HCT116 (cell line): ENCODE data around the gene EFL1. TPM values are rescaled to one million over a fixed set of nuclear protein-coding genes. Genes with fewer than 3 reads are reported as not detected.

ENCODE experiments used
- ATAC-seq: fragments of 200-7000 bp; cut with Tn5 transposase; 2 replicates; pipeline ENCODE4 v1.9.1; 2020; ENCODE audit warnings: mild to moderate bottlenecking, moderate library complexity
- BruUV-seq: library from RNA; stranded (reverse); fragments of 400-500 nt; replicated peaks from 2 replicates; lab custom pipeline; 2021; lab: Mats Ljungman, UMichigan
- CTCF ChIA-PET: fragments of 300-600 bp; sonication (Branson Sonifier 250); formaldehyde crosslinking; loops from one replicate; lab custom pipeline; 2021; ENCODE audit warnings: antibody characterized with exemption; lab: Charles Lee
- POLR2A ChIA-PET: fragments of 300-600, 350-600 bp; sonication (Branson Sonifier 250); formaldehyde crosslinking; loops from one replicate; lab custom pipeline; 2021; ENCODE audit warnings: antibody characterized with exemption; lab: Charles Lee
- RAD21 ChIA-PET, 2 experiments: fragments of 300-600 bp; sonication (Branson Sonifier 250); formaldehyde crosslinking; loops; one replicate each; lab custom pipeline; 2023; ENCODE audit warnings: low total read pairs in 2 of 2; ENCODE audit not compliant: uncharacterized antibody in 2 of 2, unreplicated experiment in 2 of 2, low non-redundant PET in 1 of 2; lab: Charles Lee
- DNase-seq: peaks from one replicate; pipeline ENCODE4 v3.0.0-alpha.2; 2010; ENCODE audit warnings: low read depth, low spot score
- H2AFZ ChIP-seq: fragments of 200-600 bp; shearing (Covaris generic), sonication (generic); 2 replicates; pipeline ENCODE4 v1.6.1; 2017; ENCODE audit warnings: low read depth, mixed run types, mixed read lengths, antibody characterized with exemption, low read length; ENCODE audit not compliant: poor library complexity, severe bottlenecking
- H3K27ac ChIP-seq: 2 replicates; pipeline ENCODE4 v1.5.1; 2012; ENCODE audit warnings: low read depth, low read length
- H3K27me3 ChIP-seq: fragments of 200-600 bp; sonication (generic); 2 replicates; pipeline ENCODE4 v1.6.1; 2016; ENCODE audit warnings: mixed run types, low read length, mixed read lengths; ENCODE audit not compliant: insufficient read depth
- H3K36me3 ChIP-seq, 2 experiments: fragments of 200-500 bp in 1 of 2; fragments of 200-600 bp in 1 of 2; sonication (Bioruptor generic) in 1 of 2; sonication (generic) in 1 of 2; 2 replicates each; pipeline versions ENCODE4 v1.5.1 to v1.6.1; 2014 to 2016; ENCODE audit warnings: low read length in 2 of 2, inconsistent platforms in 1 of 2, mixed read lengths in 1 of 2, mixed run types in 1 of 2; ENCODE audit not compliant: insufficient read depth in 2 of 2, control insufficient read depth in 1 of 2
- H3K4me1 ChIP-seq, 2 experiments: fragments of 200-600 bp in 1 of 2; sonication (generic) in 1 of 2; 2 replicates each; pipeline versions ENCODE4 v1.5.1 to v1.6.1; 2012 to 2017; ENCODE audit warnings: low read length in 2 of 2, inconsistent platforms in 1 of 2, mild to moderate bottlenecking in 1 of 2, mixed read lengths in 1 of 2, mixed run types in 1 of 2, moderate library complexity in 1 of 2; ENCODE audit not compliant: insufficient read depth in 2 of 2, control insufficient read depth in 1 of 2
- H3K4me2 ChIP-seq: fragments of 200-600 bp; sonication (generic); 2 replicates; pipeline ENCODE4 v1.6.1; 2017; ENCODE audit warnings: mixed run types, low read length, mixed read lengths
- H3K4me3 ChIP-seq, 2 experiments: fragments of 200-600 bp in 1 of 2; sonication (generic) in 1 of 2; replicated peaks in 1 of 2; 2 replicates each; pipeline ENCODE4 v1.5.1; 2011 to 2016; ENCODE audit warnings: low read length in 2 of 2, control low read depth in 1 of 2, low read depth in 1 of 2, mild to moderate bottlenecking in 1 of 2, mixed read lengths in 1 of 2, mixed run types in 1 of 2
- H3K79me2 ChIP-seq: fragments of 200-600 bp; sonication (generic); 2 replicates; pipeline ENCODE4 v1.6.1; 2017; ENCODE audit warnings: mild to moderate bottlenecking, mixed run types, low read length, moderate library complexity, mixed read lengths; ENCODE audit not compliant: insufficient read depth
- H3K9ac ChIP-seq: fragments of 200-600 bp; sonication (generic); 2 replicates; pipeline ENCODE4 v1.6.1; 2016; ENCODE audit warnings: low read length, mixed read lengths
- H3K9me2 ChIP-seq: fragments of 200-600 bp; sonication (generic), shearing (Covaris generic); 2 replicates; pipeline ENCODE4 v1.6.1; 2017; ENCODE audit warnings: mixed run types, mild to moderate bottlenecking, moderate library complexity; ENCODE audit not compliant: insufficient read depth
- H3K9me3 ChIP-seq, 2 experiments: fragments of 200-500 bp in 1 of 2; fragments of 200-600 bp in 1 of 2; sonication (Bioruptor generic) in 1 of 2; sonication (generic) in 1 of 2; 2 replicates each; pipeline ENCODE4 v1.6.1; 2014 to 2017; ENCODE audit warnings: low read length in 2 of 2, mixed read lengths in 2 of 2, inconsistent platforms in 1 of 2, low read depth in 1 of 2, mild to moderate bottlenecking in 1 of 2, mixed run types in 1 of 2, moderate library complexity in 1 of 2; ENCODE audit not compliant: control insufficient read depth in 1 of 2, insufficient read depth in 1 of 2
- H4K20me1 ChIP-seq: fragments of 200-600 bp; sonication (generic), shearing (Covaris generic); 2 replicates; pipeline ENCODE4 v1.6.1; 2017; ENCODE audit warnings: mixed run types, mild to moderate bottlenecking, moderate library complexity; ENCODE audit not compliant: insufficient read depth
- CEBPB ChIP-seq: IDR thresholded peaks from 2 replicates; pipeline ENCODE4 v1.6.1; 2012; ENCODE audit warnings: low read depth
- FOSL1 ChIP-seq: IDR thresholded peaks from 2 replicates; pipeline ENCODE4 v1.6.1; 2012; ENCODE audit warnings: low read depth
- JUND ChIP-seq: IDR thresholded peaks from 2 replicates; pipeline ENCODE4 v1.6.1; 2012
- POLR2A ChIP-seq: IDR thresholded peaks from 2 replicates; pipeline ENCODE4 v1.7.0; 2011; ENCODE audit warnings: borderline replicate concordance; ENCODE audit not compliant: insufficient read depth, insufficient read length; ENCODE audit errors: extremely low read depth
- intact Hi-C: fragments of 100-400 bp; cut with micrococcal nuclease; formaldehyde crosslinking; loops from 2 replicates; pipeline ENCODE4 v1.10.0; 2022
- total RNA-seq: library from RNA; stranded (reverse); gene quantifications from one replicate; pipeline ENCODE4 v1.2.1, GENCODE V29; 2021; ENCODE audit not compliant: unreplicated experiment
- TF ChIP-seq, protein P1 (sequence below), 3 experiments: fragments of 200-600 bp in 1 of 3; sonication (generic) in 1 of 3; IDR thresholded peaks in 2 of 3; conservative IDR thresholded peaks in 1 of 3; 2 replicates each; pipeline ENCODE4 v1.5.1; 2012 to 2017; ENCODE audit warnings: low read depth in 2 of 3, low read length in 2 of 3, antibody characterized with exemption in 1 of 3, borderline replicate concordance in 1 of 3, control low read depth in 1 of 3, mild to moderate bottlenecking in 1 of 3, mixed read lengths in 1 of 3, mixed run types in 1 of 3, moderate library complexity in 1 of 3; ENCODE audit not compliant: insufficient read depth in 1 of 3

Gene EFL1
- total RNA-seq, 1 experiment from 2014 or later: 12.7 TPM

DNA sequence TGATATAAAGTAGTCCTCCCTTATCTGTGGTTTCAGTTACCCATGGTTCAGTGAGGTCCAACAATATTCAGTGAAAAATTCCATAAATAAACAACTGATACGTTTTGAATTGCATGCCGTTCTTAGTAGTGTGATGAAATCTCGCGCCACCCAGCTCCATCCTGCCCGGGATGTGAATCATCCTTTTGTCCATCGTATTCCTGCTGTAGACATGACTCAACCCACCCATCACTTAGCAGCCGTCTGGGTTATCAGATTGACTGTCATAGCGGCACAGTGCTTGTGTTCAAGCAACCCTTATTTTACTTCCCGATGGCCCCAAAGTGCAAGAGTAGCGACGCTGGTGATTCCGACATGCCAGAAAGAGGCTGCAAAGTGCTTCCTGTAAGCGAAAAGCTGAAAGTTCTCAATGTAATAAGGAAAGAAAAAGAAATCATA lies 168.7 kb downstream of the EFL1 start:
- Histone ChIP-seq H3K27me3 (no peaks in the 10 kb centered on the region), H4K20me1 (no peaks in the 10 kb centered on the region), H3K9ac (no peak overlapping the region), H3K9me2 (no peaks in the 10 kb centered on the region), H3K4me3 (no peak overlapping the region), H3K27ac (no peak overlapping the region), H3K79me2 (no peaks in the 10 kb centered on the region), H3K36me3 (no peaks in the 10 kb centered on the region), H3K4me2 (no peak overlapping the region), H2AFZ (no peak overlapping the region), H3K9me3 (no peaks in the 10 kb centered on the region), H3K4me1 (no peaks in the 10 kb centered on the region)
- TF ChIP-seq POLR2A (no peak), CEBPB (0 out of 2 replicates have a peak, but pooled peaks have one; percentile 16)
- ChIA-PET RAD21 (no interaction called here), CTCF (no interaction called here), POLR2A (no interaction called here)
- intact Hi-C loops: no loop called here
- ATAC-seq (no peak), DNase-seq (no peak)
- no TSS peak for BruUV-seq

DNA sequence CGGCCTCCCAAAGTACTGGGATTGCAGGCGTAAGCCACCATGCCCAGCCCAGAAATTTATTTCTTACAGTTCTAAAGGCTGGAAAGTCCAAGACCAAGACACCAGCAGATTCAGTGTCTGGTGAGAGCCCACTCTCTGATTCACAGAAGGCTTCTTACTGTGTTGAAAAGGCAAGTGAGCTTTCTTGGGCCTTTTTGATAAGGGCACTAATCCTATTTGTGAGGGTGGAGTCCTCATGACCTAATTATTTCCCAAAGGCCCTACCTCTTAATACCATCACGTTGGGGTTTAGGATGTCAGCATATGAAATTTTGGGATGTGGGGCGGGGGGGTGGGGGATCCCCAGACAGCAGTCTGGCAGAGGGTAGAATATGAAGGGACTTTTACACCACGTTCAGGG lies 169.2 kb downstream of the EFL1 start:
- Histone ChIP-seq H4K20me1 (no peaks in the 10 kb centered on the region), H3K9me2 (no peaks in the 10 kb centered on the region), H3K27me3 (no peaks in the 10 kb centered on the region), H3K36me3 (no peaks in the 10 kb centered on the region)
- BruUV-seq: no TSS peak
- ATAC-seq: no peak
- TF ChIP-seq, protein P1, sequence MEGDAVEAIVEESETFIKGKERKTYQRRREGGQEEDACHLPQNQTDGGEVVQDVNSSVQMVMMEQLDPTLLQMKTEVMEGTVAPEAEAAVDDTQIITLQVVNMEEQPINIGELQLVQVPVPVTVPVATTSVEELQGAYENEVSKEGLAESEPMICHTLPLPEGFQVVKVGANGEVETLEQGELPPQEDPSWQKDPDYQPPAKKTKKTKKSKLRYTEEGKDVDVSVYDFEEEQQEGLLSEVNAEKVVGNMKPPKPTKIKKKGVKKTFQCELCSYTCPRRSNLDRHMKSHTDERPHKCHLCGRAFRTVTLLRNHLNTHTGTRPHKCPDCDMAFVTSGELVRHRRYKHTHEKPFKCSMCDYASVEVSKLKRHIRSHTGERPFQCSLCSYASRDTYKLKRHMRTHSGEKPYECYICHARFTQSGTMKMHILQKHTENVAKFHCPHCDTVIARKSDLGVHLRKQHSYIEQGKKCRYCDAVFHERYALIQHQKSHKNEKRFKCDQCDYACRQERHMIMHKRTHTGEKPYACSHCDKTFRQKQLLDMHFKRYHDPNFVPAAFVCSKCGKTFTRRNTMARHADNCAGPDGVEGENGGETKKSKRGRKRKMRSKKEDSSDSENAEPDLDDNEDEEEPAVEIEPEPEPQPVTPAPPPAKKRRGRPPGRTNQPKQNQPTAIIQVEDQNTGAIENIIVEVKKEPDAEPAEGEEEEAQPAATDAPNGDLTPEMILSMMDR (IDR thresholded peaks at IDR 0.05 in 2 of 3, conservative IDR thresholded peaks at IDR 0.05 in 1 of 3; ENCODE audit: borderline replicate concordance in 1 of 3, insufficient read depth in 1 of 3, low read depth in 2 of 3, low read length in 2 of 3): no peak
- TF ChIP-seq FOSL1 (no peak), JUND (no peak)
- TF ChIP-seq, all 23 proteins: peak for 0
- Histone ChIP-seq H3K4me3 (no peak overlapping the region), H3K4me2 (no peak overlapping the region), H3K9me3 (no peaks in the 10 kb centered on the region), H3K27ac (no peak overlapping the region), H3K79me2 (no peaks in the 10 kb centered on the region), H3K9ac (no peak overlapping the region), H2AFZ (no peak overlapping the region), H3K4me1 (no peaks in the 10 kb centered on the region)
- no peak for DNase-seq
- ChIA-PET RAD21 (no interaction called here), CTCF (no interaction called here), POLR2A (no interaction called here)
- intact Hi-C loops: no loop called here
